Lower leg skin (tissue), 4 donors: Measurements from ENCODE around the gene UPB1. TPM values are rescaled to one million over a fixed set of nuclear protein-coding genes. Genes with fewer than 3 reads are reported as not detected.

Source experiments
- DNase-seq, 2 donors: peaks; one replicate each; pipeline ENCODE4 v3.0.0-alpha.2; 2019; ENCODE audit warnings: low spot score in 2 of 2
- H3K4me3 ChIP-seq: fragments of 200-600 bp; sonication (generic); 2 replicates; pipeline ENCODE4 v1.5.1; 2017; ENCODE audit warnings: mild to moderate bottlenecking, low read depth; ENCODE audit not compliant: poor library complexity, severe bottlenecking
- CTCF ChIP-seq, 3 donors: fragments of 450-650 bp; IDR thresholded peaks; one replicate each; pipeline ENCODE4 v1.5.1; 2016; ENCODE audit warnings: antibody characterized with exemption in 3 of 3, mild to moderate bottlenecking in 3 of 3, moderate library complexity in 2 of 3
- POLR2A ChIP-seq, 2 donors: fragments of 450-650 bp; IDR thresholded peaks; one replicate each; pipeline ENCODE4 v1.6.1; 2016 to 2017; ENCODE audit warnings: antibody characterized with exemption in 2 of 2, mild to moderate bottlenecking in 1 of 2, moderate library complexity in 1 of 2
- WGBS, 2 donors: methylation state at CpG; one replicate each; pipeline ENCODE4 v1.1.5; 2018; 5-methylcytosine and 5-hydroxymethylcytosine counted together
- intact Hi-C: fragments of 100-400 bp; cut with DNase I; formaldehyde crosslinking; loops from one replicate; pipeline ENCODE4 v1.15.0; 2023; ENCODE audit warnings: low total_unique reads
- total RNA-seq, 4 donors: library from RNA; depleted of rRNA; stranded (reverse); fragments of >200 nt; gene quantifications; one replicate each; pipeline ENCODE4 v1.1.0, GENCODE V29; 2016

The UPB1 gene
- total RNA-seq, 4 donors from 2014 or later = 0.99 to 2.1 (median 1.9) TPM

DNA sequence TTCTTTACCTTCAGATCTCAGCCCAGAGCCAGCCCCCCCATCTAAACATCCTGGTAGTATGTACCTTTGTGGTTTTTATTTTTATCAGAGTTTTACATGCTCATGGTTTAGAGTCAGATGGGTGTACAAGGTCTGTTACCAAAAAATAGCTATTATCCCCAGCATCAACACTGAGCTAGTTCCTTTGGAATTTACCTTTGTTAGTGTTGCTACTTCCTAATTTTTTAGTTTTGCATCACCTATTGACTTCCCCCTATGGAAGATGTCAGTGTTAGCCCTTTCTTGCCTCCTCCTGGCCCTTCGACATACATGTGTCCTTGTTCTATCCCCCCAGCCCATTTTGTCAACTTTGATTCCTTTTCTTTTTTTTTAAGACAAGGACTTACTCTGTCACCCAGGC lies 7.4 kb downstream of the UPB1 start:
- WGBS, 2 donors = 90% methylated on average over 1 of the region's 1 CpG
- no peak for DNase-seq
- no peak overlapping the region for H3K4me3 ChIP-seq
- intact Hi-C loops = no loop called here
- no peak for TF ChIP-seq POLR2A (IDR thresholded peaks at IDR 0.05)
- TF ChIP-seq CTCF (IDR thresholded peaks at IDR 0.05) = no peak

DNA sequence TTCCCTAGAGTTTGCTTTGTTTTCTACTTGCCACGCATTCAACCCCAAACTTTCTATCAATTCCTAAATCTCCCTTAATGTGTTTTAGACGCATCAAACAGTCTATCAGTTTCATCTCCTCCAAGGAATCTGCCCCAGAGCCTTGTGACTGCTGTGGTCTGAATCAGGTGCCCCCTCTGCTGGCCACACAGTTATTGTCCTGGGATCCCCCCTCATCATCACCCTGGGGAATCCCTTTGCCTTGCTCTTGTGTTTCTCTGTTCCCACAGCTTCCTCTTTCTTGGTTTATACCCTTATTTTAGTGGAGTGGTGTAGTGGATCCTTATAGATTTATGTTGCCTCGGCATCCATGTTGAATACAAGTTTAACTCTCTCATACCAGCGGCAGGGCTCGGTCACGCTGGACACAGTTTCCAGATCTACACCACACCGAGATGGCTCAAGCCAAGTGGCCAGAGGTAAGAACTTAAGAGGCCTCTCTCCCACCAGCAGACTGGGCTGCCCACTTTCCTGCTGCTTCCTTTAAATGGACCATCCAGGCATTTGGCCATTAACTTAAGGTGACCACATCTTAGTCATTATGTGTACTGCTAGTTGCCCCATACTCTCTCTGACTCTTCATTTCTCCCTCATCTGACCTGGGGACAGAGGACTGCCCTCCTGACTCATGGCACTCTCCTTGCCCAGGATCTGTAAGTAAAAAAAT lies 8.2 kb downstream of the UPB1 start:
- 78 to 80% methylated on average over 7 of the region's 7 CpGs for WGBS, 2 donors
- TF ChIP-seq POLR2A (IDR thresholded peaks at IDR 0.05) (no peak), CTCF (IDR thresholded peaks at IDR 0.05) (no peak)
- no peak for DNase-seq
- no peak overlapping the region for H3K4me3 ChIP-seq
- intact Hi-C loops = no loop called here

GRCh38 chr22:24503843-24504338 lies 8.8 kb downstream of the UPB1 start:
- H3K4me3 ChIP-seq = no peak overlapping the region
- no peak for DNase-seq
- TF ChIP-seq POLR2A (IDR thresholded peaks at IDR 0.05) (no peak), CTCF (IDR thresholded peaks at IDR 0.05) (no peak)
- intact Hi-C loops = no loop called here
- WGBS, 2 donors = 91 to 93% methylated on average over 5 of the region's 5 CpGs

DNA sequence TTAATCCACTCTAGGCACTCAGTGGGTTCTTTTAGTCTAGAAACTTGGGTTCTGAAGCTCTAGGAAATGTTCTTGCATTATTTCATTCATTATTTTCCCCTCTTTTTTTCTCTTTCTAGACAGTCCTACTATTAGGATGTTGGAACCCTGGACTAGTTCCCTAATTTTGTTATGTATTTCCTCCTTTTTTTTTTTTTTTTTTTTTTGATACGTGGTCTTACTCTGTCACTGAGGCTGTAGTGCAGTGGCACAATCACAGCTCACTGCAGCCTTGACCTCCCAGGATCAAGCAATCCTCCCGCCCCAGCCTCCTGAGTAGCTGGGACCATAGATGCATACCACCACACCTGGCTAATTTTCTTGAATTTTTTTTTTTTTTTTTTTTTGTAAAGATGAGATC lies 9.4 kb downstream of the UPB1 start:
- H3K4me3 ChIP-seq = no peak overlapping the region
- TF ChIP-seq POLR2A (IDR thresholded peaks at IDR 0.05) (no peak), CTCF (IDR thresholded peaks at IDR 0.05) (no peak)
- intact Hi-C loops = no loop called here
- 86 to 88% methylated on average over 2 of the region's 2 CpGs for WGBS, 2 donors
- DNase-seq = no peak

DNA sequence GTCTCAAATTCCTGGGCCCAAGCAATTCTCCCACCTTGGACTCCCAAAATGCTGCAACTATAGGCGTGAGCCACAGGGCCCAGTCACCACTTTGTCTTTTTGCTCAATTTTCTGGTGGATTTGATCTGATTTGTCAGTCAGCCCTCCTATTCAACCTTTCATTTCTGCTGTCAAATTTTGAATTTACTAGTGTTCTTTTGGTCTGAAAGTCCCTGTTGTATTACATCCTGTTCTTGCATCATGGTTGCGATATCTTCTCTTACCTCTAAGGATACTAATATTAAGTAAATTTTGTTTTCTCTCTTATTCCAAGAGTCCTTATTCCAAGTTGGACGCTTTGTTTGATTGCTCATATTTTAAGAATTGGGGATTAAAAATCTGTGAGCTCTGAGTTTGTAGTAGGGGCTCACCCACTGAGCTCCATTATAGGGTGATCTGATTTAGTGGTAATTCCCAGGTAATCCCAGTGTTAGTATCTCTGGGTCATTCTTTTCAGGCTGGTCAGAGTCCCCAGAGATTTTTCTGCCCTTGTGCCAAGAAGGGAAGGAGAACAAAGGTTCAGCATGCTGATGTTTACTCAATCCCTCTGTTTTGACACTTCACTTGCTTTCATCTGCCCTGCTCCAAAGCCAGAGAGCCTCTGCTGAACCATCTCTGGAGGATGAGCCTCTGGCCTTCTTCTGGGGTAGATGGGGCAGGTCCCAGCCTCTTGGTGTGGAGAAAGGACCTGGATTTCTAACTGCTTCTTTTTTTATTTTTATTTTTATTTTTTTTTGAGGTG lies 10.0 kb downstream of the UPB1 start:
- DNase-seq = no peak
- intact Hi-C loops = no loop called here
- TF ChIP-seq POLR2A (IDR thresholded peaks at IDR 0.05) (no peak), CTCF (IDR thresholded peaks at IDR 0.05) (no peak)
- H3K4me3 ChIP-seq = no peak overlapping the region
- WGBS, 2 donors = 96 to 98% methylated on average over 3 of the region's 3 CpGs
